Esophagus muscularis mucosa (tissue), 4 donors: ENCODE results near the gene RPP40. TPM values are rescaled to one million over a fixed set of nuclear protein-coding genes. Genes with fewer than 3 reads are reported as not detected.

Experiments
- DNase-seq: peaks from one replicate; pipeline ENCODE4 v3.0.0-alpha.2; 2017; ENCODE audit errors: extremely low spot score
- H3K27ac ChIP-seq, 4 donors: fragments of 200-600 bp; sonication (generic); replicated peaks in 1 of 4; 1 replicate in 3 of 4; 2 replicates in 1 of 4; pipeline ENCODE4 v1.5.1; 2016 to 2019; ENCODE audit warnings: mild to moderate bottlenecking in 1 of 4
- H3K27me3 ChIP-seq, 4 donors: fragments of 200-600 bp; sonication (generic); one replicate each; pipeline versions ENCODE4 v1.5.1 to v1.6.0; 2016 to 2019
- H3K36me3 ChIP-seq, 4 donors: fragments of 200-600 bp; sonication (generic); one replicate each; pipeline ENCODE4 v1.5.1; 2016 to 2019
- H3K4me1 ChIP-seq, 4 donors: fragments of 200-600 bp; sonication (generic); one replicate each; pipeline ENCODE4 v1.5.1; 2016 to 2019
- H3K4me3 ChIP-seq, 4 donors: fragments of 200-600 bp; sonication (generic); 1 replicate in 2 of 4; 2 replicates in 2 of 4; pipeline ENCODE4 v1.5.1; 2016 to 2019; ENCODE audit warnings: mild to moderate bottlenecking in 4 of 4, moderate library complexity in 1 of 4
- H3K9me3 ChIP-seq, 4 donors: fragments of 200-600 bp; sonication (generic); 1 replicate in 3 of 4; 2 replicates in 1 of 4; pipeline ENCODE4 v1.5.1; 2016 to 2019
- EP300 ChIP-seq: sonication (generic); formaldehyde crosslinking; IDR thresholded peaks from one replicate; pipeline ENCODE4 v1.6.1; 2017; ENCODE audit warnings: antibody characterized with exemption
- POLR2A ChIP-seq: fragments of 450-650 bp; IDR thresholded peaks from one replicate; pipeline ENCODE4 v1.6.1; 2017; ENCODE audit warnings: antibody characterized with exemption, moderate library complexity, mild to moderate bottlenecking, low read depth
- POLR2AphosphoS5 ChIP-seq, 2 donors: sonication (generic); formaldehyde crosslinking; IDR thresholded peaks; one replicate each; pipeline ENCODE4 v1.6.1; 2017; ENCODE audit warnings: antibody characterized with exemption in 2 of 2
- WGBS: methylation state at CpG from one replicate; pipeline ENCODE4 v1.1.5; 2018; 5-methylcytosine and 5-hydroxymethylcytosine counted together
- intact Hi-C: fragments of 100-400 bp; cut with DNase I; formaldehyde crosslinking; loops from one replicate; pipeline ENCODE4 v1.15.1; 2023
- total RNA-seq, 4 donors: library from RNA; depleted of rRNA; stranded (reverse); fragments of >200 nt; gene quantifications; one replicate each; pipeline versions ENCODE4 v1.1.0 to v1.2.1, GENCODE V29; 2016
- TF ChIP-seq, protein P1 (sequence below), 3 experiments: fragments of 200-600 bp in 2 of 3; fragments of 450-650 bp in 1 of 3; sonication (generic) in 2 of 3; IDR thresholded peaks; one replicate each; pipeline ENCODE4 v1.5.1; 2017 to 2019; ENCODE audit warnings: antibody characterized with exemption in 3 of 3, mild to moderate bottlenecking in 2 of 3, moderate library complexity in 1 of 3

Gene RPP40, protein sequence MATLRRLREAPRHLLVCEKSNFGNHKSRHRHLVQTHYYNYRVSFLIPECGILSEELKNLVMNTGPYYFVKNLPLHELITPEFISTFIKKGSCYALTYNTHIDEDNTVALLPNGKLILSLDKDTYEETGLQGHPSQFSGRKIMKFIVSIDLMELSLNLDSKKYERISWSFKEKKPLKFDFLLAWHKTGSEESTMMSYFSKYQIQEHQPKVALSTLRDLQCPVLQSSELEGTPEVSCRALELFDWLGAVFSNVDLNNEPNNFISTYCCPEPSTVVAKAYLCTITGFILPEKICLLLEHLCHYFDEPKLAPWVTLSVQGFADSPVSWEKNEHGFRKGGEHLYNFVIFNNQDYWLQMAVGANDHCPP
- 1 to 10 TPM; 2.5 to 7.9 (median 3.8) TPM for total RNA-seq

DNA sequence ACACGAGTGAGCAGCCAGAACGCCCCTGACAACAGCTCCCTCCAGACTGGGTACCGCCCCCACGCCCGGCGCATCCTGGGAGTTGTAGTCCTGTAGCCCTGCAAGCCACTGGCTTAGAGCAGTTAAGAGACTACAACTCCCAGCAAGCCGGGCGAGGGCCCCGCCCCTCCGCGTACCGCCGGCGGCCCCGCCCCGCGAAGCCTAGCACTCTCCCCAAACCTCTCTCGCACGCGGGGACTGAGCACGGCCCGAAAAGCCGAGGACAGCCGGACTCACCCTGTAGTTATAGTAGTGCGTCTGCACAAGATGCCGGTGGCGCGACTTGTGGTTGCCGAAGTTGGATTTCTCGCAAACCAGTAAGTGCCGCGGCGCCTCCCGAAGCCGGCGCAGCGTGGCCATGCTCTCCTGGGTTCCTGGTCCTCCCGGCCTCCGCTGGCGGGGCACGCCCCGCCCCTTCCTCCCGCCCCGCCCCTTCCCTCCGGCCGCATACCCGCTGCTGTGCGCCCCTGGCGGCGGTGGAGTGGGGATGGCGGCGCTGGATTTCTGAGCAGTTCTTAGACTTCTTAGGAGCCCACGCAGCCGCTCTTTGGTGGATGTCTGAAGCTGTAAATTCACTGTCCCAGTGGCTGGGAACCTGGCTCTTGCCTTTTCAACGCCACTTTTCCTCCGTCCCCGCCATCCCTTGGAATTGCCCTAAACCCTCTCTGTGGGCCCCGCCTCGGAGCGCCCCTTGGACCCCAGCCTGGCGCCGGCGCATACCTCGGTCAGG is at the start of gene RPP40:
RPP40 (minus strand) TSS at position 434 of the 769 bp plus-strand sequence; CDS start at position 399, 35 bp downstream.
- Histone ChIP-seq H3K27ac (peak within 1 kb of the TSS; percentile 88 to 93 (median 92)), H3K36me3 (peaks cover 8 to 27% (median 16%) of the 10 kb centered on the region in 4 donors), H3K9me3 (no peaks in the 10 kb centered on the region), H3K4me3 (peak within 1 kb of the TSS; percentile 66 to 77 (median 70)), H3K4me1 (peaks cover 7 to 10% (median 8%) of the 10 kb centered on the region in 4 donors), H3K27me3 (no peaks in the 10 kb centered on the region)
- intact Hi-C loops, result loop anchor here (10.0 kb wide), 2 partner anchors 229 to 261 kb away; partner anchors contain the start of genes CDYL, FARS2 and LYRM4
- DNase-seq, result peak; percentile 99
- TF ChIP-seq, protein P1, sequence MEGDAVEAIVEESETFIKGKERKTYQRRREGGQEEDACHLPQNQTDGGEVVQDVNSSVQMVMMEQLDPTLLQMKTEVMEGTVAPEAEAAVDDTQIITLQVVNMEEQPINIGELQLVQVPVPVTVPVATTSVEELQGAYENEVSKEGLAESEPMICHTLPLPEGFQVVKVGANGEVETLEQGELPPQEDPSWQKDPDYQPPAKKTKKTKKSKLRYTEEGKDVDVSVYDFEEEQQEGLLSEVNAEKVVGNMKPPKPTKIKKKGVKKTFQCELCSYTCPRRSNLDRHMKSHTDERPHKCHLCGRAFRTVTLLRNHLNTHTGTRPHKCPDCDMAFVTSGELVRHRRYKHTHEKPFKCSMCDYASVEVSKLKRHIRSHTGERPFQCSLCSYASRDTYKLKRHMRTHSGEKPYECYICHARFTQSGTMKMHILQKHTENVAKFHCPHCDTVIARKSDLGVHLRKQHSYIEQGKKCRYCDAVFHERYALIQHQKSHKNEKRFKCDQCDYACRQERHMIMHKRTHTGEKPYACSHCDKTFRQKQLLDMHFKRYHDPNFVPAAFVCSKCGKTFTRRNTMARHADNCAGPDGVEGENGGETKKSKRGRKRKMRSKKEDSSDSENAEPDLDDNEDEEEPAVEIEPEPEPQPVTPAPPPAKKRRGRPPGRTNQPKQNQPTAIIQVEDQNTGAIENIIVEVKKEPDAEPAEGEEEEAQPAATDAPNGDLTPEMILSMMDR (IDR thresholded peaks at IDR 0.05), result peak; percentile 69 to 97 (median 81)
- no peak for TF ChIP-seq POLR2A
- TF ChIP-seq EP300, result no peak
- TF ChIP-seq POLR2AphosphoS5 (IDR thresholded peaks at IDR 0.05), result peak; percentile 48 to 72
- 1% methylated on average over 13 of the region's 64 CpGs for WGBS

DNA sequence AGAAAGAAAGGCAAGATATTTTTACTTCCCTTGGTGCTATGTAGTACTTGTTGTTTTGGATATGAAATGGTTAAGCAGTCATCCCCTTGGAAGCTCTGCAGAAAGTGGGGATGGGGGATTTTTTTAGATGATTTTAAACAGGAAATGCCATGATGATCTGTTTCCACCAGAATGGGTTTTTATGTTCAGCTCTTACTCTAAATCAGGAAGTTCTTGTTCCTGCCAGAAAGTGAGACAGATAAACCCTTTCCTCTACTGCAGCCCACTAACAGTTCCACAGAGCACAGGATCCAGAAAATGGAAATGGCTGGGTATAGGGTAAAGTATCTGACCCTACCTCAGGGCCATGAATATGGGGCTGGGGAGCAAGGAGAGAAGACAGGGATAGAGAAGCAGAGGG is 49.2 kb upstream of the RPP40 start:
- no peaks in the 10 kb centered on the region for H3K4me1 ChIP-seq
- H3K4me3 ChIP-seq, result no peak overlapping the region
- peaks cover 0 to 19% (median 11%) of the 10 kb centered on the region in 4 donors for H3K9me3 ChIP-seq
- DNase-seq, result no peak
- H3K27me3 ChIP-seq, result no peaks in the 10 kb centered on the region
- H3K27ac ChIP-seq, result no peak overlapping the region
- intact Hi-C loops, result no loop called here
- no peaks in the 10 kb centered on the region for H3K36me3 ChIP-seq
- TF ChIP-seq POLR2A, result no peak
- no peak for TF ChIP-seq EP300
- TF ChIP-seq, protein P1 (IDR thresholded peaks at IDR 0.05), result no peak
- no peak for TF ChIP-seq POLR2AphosphoS5 (IDR thresholded peaks at IDR 0.05)

DNA sequence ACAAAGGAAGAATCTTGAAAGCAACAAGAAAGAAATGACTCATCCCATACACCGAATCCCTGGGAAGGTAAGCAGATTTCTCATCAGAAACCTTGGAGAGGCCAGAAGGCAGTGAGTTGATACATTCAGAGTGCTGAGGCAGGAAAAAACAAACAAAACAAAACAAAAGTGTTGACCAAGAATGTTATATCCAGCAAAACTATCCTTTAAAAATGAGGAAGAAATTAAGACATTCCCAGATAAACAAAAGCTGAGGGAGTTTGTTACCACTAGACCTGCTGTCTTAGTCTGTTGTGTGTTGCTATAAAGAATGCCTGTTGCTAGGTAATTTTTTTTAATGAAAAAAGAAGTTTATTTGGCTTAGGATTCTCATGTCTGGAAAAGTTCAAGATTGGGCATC is 47.6 kb upstream of the RPP40 start:
- TF ChIP-seq POLR2A (no peak), POLR2AphosphoS5 (IDR thresholded peaks at IDR 0.05) (no peak)
- TF ChIP-seq, protein P1 (IDR thresholded peaks at IDR 0.05), result no peak
- Histone ChIP-seq H3K9me3 (peaks cover 0 to 19% (median 11%) of the 10 kb centered on the region in 4 donors), H3K4me3 (no peak overlapping the region), H3K36me3 (no peaks in the 10 kb centered on the region), H3K4me1 (no peaks in the 10 kb centered on the region), H3K27ac (no peak overlapping the region), H3K27me3 (no peaks in the 10 kb centered on the region)
- 97% methylated on average over 1 of the region's 1 CpG for WGBS
- intact Hi-C loops, result no loop called here
- DNase-seq, result no peak

DNA sequence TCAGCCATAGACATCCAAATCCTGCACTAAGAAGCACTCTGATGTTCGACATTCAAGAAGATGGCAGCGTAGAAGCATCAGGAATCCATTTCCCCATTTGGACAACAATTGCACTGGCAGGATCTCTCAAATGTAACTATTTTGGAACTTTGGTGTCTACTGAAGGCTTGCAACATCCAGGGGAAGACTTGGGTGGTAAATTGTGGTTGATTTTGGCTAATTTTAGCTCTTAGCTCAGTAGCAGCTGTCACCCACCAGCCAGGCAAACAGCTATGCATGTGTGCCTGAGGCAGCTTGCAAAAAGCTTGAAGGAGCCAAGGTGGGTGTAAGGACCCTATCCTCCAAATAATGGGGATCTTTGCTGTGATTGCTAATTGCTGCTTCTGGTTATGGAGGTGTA is 46.2 kb upstream of the RPP40 start:
- DNase-seq, result no peak
- no peak for TF ChIP-seq POLR2A
- TF ChIP-seq, protein P1 (IDR thresholded peaks at IDR 0.05), result no peak
- TF ChIP-seq POLR2AphosphoS5 (IDR thresholded peaks at IDR 0.05), result no peak
- TF ChIP-seq EP300, result no peak
- H3K27ac ChIP-seq, result no peak overlapping the region
- 100% methylated on average over 2 of the region's 2 CpGs for WGBS
- H3K9me3 ChIP-seq, result peaks cover 0 to 19% (median 11%) of the 10 kb centered on the region in 4 donors
- H3K4me3 ChIP-seq, result no peak overlapping the region
- H3K27me3 ChIP-seq, result no peaks in the 10 kb centered on the region
- H3K4me1 ChIP-seq, result peaks cover 0 to 8% (median 0%) of the 10 kb centered on the region in 4 donors
- H3K36me3 ChIP-seq, result no peaks in the 10 kb centered on the region
- intact Hi-C loops, result no loop called here
